Liver (tissue), 3 donors: ENCODE results near the gene HACD2.

Experiments
- NR2F2 ChIP-seq: IDR thresholded peaks from 2 replicates; pipeline ENCODE4 v1.6.1; 2016; ENCODE audit warnings: antibody characterized with exemption
- TF ChIP-seq, protein P1 (sequence below): fragments of 150-350 bp; IDR thresholded peaks from 2 replicates; pipeline ENCODE4 v1.5.1; 2017; ENCODE audit warnings: improper control_type of control experiment, low read depth, low read length; ENCODE audit not compliant: missing input control
- donor health status: healthy.
- donor health status: healthy.

DNA sequence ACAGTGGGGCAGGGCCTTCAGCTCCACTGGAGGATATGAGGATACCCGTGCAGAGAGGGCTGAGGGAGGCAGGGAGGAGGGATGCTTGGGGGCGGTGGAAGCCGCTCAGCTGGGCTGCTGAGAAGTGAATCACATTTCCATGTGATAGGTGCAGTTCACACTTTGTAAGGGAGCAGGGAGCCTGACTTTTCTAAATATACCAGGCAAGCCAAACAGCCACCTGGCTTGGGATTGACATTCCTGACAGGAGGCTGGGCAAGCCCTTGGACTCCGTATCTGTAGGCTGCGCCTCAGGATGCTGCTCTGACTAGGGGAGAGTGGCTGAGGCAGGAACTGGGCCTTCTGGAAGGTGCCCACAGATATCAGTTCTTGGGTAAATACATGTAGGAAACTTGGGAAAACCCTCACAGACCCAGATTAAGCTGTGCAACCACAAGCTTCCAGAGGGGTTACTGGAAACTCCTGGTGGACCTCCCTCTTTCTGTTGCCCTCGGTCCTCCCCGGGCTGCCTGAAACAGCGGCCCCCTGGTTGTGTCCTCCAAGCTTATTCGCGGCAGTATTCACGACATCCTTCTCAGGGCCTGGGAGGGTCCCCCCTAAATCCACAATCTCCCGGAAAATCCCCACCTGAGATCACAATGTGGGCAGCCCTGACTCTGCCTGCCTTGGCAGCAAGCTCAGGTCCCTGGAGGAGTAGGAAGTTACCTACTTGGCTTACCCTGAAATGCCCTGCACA is 103.0 kb downstream of the HACD2 start:
- TF ChIP-seq, protein P1, sequence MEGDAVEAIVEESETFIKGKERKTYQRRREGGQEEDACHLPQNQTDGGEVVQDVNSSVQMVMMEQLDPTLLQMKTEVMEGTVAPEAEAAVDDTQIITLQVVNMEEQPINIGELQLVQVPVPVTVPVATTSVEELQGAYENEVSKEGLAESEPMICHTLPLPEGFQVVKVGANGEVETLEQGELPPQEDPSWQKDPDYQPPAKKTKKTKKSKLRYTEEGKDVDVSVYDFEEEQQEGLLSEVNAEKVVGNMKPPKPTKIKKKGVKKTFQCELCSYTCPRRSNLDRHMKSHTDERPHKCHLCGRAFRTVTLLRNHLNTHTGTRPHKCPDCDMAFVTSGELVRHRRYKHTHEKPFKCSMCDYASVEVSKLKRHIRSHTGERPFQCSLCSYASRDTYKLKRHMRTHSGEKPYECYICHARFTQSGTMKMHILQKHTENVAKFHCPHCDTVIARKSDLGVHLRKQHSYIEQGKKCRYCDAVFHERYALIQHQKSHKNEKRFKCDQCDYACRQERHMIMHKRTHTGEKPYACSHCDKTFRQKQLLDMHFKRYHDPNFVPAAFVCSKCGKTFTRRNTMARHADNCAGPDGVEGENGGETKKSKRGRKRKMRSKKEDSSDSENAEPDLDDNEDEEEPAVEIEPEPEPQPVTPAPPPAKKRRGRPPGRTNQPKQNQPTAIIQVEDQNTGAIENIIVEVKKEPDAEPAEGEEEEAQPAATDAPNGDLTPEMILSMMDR: no peak
- no peak for TF ChIP-seq NR2F2
